ENCODE measurements around the gene LRG1. TPM values are rescaled to one million over a fixed set of nuclear protein-coding genes. Genes with fewer than 3 reads are reported as not detected.

Gene LRG1
- total and polyA plus RNA-seq, 2 experiments from 2014 or later, result 6.3 to 9.8 TPM

DNA sequence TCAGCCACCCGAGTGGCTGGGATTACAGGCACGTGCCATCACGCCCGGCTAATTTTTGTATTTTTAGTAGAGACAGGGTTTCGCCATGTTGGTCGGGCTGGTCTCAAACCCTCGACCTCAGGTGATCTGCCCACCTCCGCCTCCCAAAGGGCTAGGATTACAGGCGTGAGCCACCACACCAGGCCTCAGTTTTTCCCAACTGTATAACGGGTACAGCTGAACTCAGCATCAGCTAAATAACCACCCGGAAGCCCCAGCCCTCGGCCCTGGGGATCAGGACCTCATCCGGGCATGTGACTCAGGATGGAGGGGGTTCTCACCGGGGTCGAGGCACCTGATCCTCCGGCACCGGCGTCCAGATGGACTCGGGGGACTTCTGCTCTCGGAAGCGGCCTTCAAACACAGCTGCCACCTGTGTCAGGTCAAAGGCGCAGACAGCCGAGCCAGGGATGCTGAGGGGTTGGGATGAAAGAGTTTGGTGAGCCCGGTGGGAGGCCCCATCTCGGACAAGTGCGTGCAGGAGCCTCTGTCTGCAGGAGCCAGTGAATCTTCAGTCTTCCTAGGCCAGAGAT lies 10.7 kb upstream of the LRG1 start:
- Histone ChIP-seq H3K4me1 (ENCODE audit: insufficient read depth) (no peaks in the 10 kb centered on the region), H4K20me1 (ENCODE audit: insufficient read depth, poor library complexity, severe bottlenecking) (no peaks in the 10 kb centered on the region), H3K79me2 (no peaks in the 10 kb centered on the region), H3K27me3 (no peaks in the 10 kb centered on the region), H3K9me3 (ENCODE audit: low read depth) (no peaks in the 10 kb centered on the region), H3K9me2 (replicated peaks; ENCODE audit: insufficient read depth) (no peaks in the 10 kb centered on the region), H2AFZ (no peak overlapping the region), H3K27ac (no peak overlapping the region), H3K36me3 (replicated peaks; ENCODE audit: insufficient read depth, low read depth) (no peaks in the 10 kb centered on the region), H3K4me2 (no peak overlapping the region), H3K4me3 (no peak overlapping the region)
- no peak for TF ChIP-seq CTCF (IDR thresholded peaks at IDR 0.05; ENCODE audit: poor library complexity)
- 89% methylated on average over 26 of the region's 26 CpGs for WGBS (ENCODE audit: low lambda C conversion rate, missing lambda C conversion rate)
- no peak for DNase-seq (ENCODE audit: low spot score)

DNA sequence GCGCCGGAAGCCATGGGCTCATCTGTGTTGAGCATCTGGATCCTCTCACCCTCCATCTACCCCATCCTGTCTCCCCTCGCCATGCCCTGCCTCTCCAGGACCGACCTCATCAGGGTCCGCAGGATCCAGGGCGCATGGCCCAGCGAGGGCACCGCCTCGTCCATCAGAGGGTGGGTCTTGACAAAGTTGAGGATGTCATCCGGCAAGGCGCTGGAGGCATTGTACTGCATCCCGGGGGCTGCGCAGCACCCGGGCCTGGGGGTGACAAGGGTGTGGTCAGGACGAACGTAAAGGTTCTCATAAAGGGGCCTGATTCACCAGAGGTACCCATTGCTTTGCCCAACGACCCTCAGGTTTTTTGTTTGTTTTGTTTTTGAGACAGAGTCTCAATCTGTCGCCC lies 10.2 kb upstream of the LRG1 start:
- no peak for TF ChIP-seq CTCF (IDR thresholded peaks at IDR 0.05; ENCODE audit: poor library complexity)
- no peak for TF ChIP-seq EZH2 (IDR thresholded peaks at IDR 0.05; ENCODE audit: borderline replicate concordance)
- no peak for TF ChIP-seq EZH2phosphoT487 (IDR thresholded peaks at IDR 0.05; ENCODE audit: low read depth, severe bottlenecking, unreplicated experiment)
- Histone ChIP-seq H3K36me3 (replicated peaks; ENCODE audit: insufficient read depth, low read depth) (no peaks in the 10 kb centered on the region), H4K20me1 (ENCODE audit: insufficient read depth, poor library complexity, severe bottlenecking) (no peaks in the 10 kb centered on the region), H3K79me2 (no peaks in the 10 kb centered on the region), H3K4me1 (ENCODE audit: insufficient read depth) (no peaks in the 10 kb centered on the region), H3K9me2 (replicated peaks; ENCODE audit: insufficient read depth) (no peaks in the 10 kb centered on the region), H3K4me3 (no peak overlapping the region), H3K9me3 (ENCODE audit: low read depth) (no peaks in the 10 kb centered on the region), H3K27ac (no peak overlapping the region), H3K27me3 (no peaks in the 10 kb centered on the region), H2AFZ (no peak overlapping the region), H3K4me2 (no peak overlapping the region)
- no peak for DNase-seq (ENCODE audit: low spot score)
- 93% methylated on average over 18 of the region's 18 CpGs for WGBS (ENCODE audit: low lambda C conversion rate, missing lambda C conversion rate)

GRCh38 chr19:4548238-4548584 lies 8.4 kb upstream of the LRG1 start:
- no peaks in the 10 kb centered on the region for H4K20me1 ChIP-seq (ENCODE audit: insufficient read depth, poor library complexity, severe bottlenecking)
- H3K4me2 ChIP-seq, result no peak overlapping the region
- no peak for TF ChIP-seq EZH2phosphoT487 (IDR thresholded peaks at IDR 0.05; ENCODE audit: low read depth, severe bottlenecking, unreplicated experiment)
- TF ChIP-seq CTCF (IDR thresholded peaks at IDR 0.05; ENCODE audit: poor library complexity), result no peak
- no peak for TF ChIP-seq EZH2 (IDR thresholded peaks at IDR 0.05; ENCODE audit: borderline replicate concordance)
- WGBS (ENCODE audit: low lambda C conversion rate, missing lambda C conversion rate), result 90% methylated on average over 14 of the region's 14 CpGs
- no peak overlapping the region for H2AFZ ChIP-seq
- no peaks in the 10 kb centered on the region for H3K9me3 ChIP-seq (ENCODE audit: low read depth)
- no peak overlapping the region for H3K4me3 ChIP-seq
- DNase-seq (ENCODE audit: low spot score), result peak; percentile 2
- H3K36me3 ChIP-seq (replicated peaks; ENCODE audit: insufficient read depth, low read depth), result no peaks in the 10 kb centered on the region
- no peaks in the 10 kb centered on the region for H3K27me3 ChIP-seq
- H3K4me1 ChIP-seq (ENCODE audit: insufficient read depth), result no peaks in the 10 kb centered on the region
- H3K79me2 ChIP-seq, result no peaks in the 10 kb centered on the region
- H3K27ac ChIP-seq, result no peak overlapping the region
- no peaks in the 10 kb centered on the region for H3K9me2 ChIP-seq (replicated peaks; ENCODE audit: insufficient read depth)

Measured in hepatocyte (in vitro differentiated cells).